ENCODE data around the gene DUSP22.

GRCh38 chr6:364609-365540 is 72.6 kb downstream of the DUSP22 start:
- TF ChIP-seq POLR2AphosphoS5 (IDR thresholded peaks at IDR 0.05; ENCODE audit: low read depth, low read length): no peak
- no peak for TF ChIP-seq CTCF (IDR thresholded peaks at IDR 0.05 in 2 of 3, conservative IDR thresholded peaks at IDR 0.05 in 1 of 3; ENCODE audit: borderline replicate concordance in 1 of 3, insufficient read depth in 1 of 3, low read depth in 2 of 3, low read length in 2 of 3)
- no peak for TF ChIP-seq YY1 (IDR thresholded peaks at IDR 0.05; ENCODE audit: extremely low read depth, insufficient replicate concordance, low read depth, low read length)
- TF ChIP-seq REST (IDR thresholded peaks at IDR 0.05; ENCODE audit: low read depth): no peak
- TF ChIP-seq EZH2 (IDR thresholded peaks at IDR 0.05): no peak
- no peak for TF ChIP-seq ZFX (IDR thresholded peaks at IDR 0.05)
- no peak for TF ChIP-seq ELF1 (IDR thresholded peaks at IDR 0.05; ENCODE audit: borderline replicate concordance, low read depth)
- no peak for TF ChIP-seq EGR1 (IDR thresholded peaks at IDR 0.05; ENCODE audit: low read depth)
- no peak for TF ChIP-seq ZNF274 (IDR thresholded peaks at IDR 0.05; ENCODE audit: low read depth, low read length)
- no peak for TF ChIP-seq POLR2A (IDR thresholded peaks at IDR 0.05; ENCODE audit: borderline replicate concordance, extremely low read depth, insufficient read depth, insufficient read length)
